GM21717 (cell line): ENCODE data around the gene LRRFIP2.
"Not testable (repeated sequence)": the region's sequence is repeated elsewhere in the genome, so short reads cannot be mapped to it uniquely, and the experiment has no call there.

Experiments
- ATAC-seq: cut with Tn5 transposase; IDR thresholded peaks from one replicate; pipeline ENCODE4 v1.9.1; 2021; ENCODE audit warnings: mild to moderate bottlenecking, moderate library complexity; ENCODE audit not compliant: unreplicated experiment

Gene LRRFIP2

GRCh38 chr3:37174532-37175126, at the start of gene LRRFIP2:
TSS of gene LRRFIP2 (minus strand) at chr3:37174582. CDS start at chr3:37148983, 25,599 bp downstream.
- no peak for ATAC-seq

GRCh38 chr3:37223576-37223975, 49.2 kb upstream of the LRRFIP2 start:
- ATAC-seq = no peak

- no peak for ATAC-seq
Measured at GRCh38 chr3:37223141-37223558, 48.8 kb upstream of the LRRFIP2 start.

GRCh38 chr3:37222542-37222941, 48.2 kb upstream of the LRRFIP2 start:
- ATAC-seq = not testable (repeated sequence)

- no peak for ATAC-seq
Measured at GRCh38 chr3:37221407-37221806, 47.0 kb upstream of the LRRFIP2 start.

- no peak for ATAC-seq
Measured at GRCh38 chr3:37219266-37219665, 44.9 kb upstream of the LRRFIP2 start.

- no peak for ATAC-seq
Measured at GRCh38 chr3:37218206-37218605, 43.8 kb upstream of the LRRFIP2 start.

GRCh38 chr3:37217098-37217849, 42.9 kb upstream of the LRRFIP2 start:
- no peak for ATAC-seq

GRCh38 chr3:37216597-37217097, 42.3 kb upstream of the LRRFIP2 start:
- no peak for ATAC-seq

- ATAC-seq = no peak
Measured at GRCh38 chr3:37214076-37214475, 39.7 kb upstream of the LRRFIP2 start.

GRCh38 chr3:37210230-37210629, 35.8 kb upstream of the LRRFIP2 start:
- ATAC-seq = no peak

GRCh38 chr3:37208576-37208975, 34.2 kb upstream of the LRRFIP2 start:
- not testable (repeated sequence) for ATAC-seq

GRCh38 chr3:37208008-37208407, 33.6 kb upstream of the LRRFIP2 start:
- ATAC-seq = not testable (repeated sequence)

GRCh38 chr3:37206041-37206440, 31.7 kb upstream of the LRRFIP2 start:
- ATAC-seq = not testable (repeated sequence)

GRCh38 chr3:37204314-37204713, 29.9 kb upstream of the LRRFIP2 start:
- no peak for ATAC-seq

- ATAC-seq = no peak
Measured at GRCh38 chr3:37202035-37202434, 27.7 kb upstream of the LRRFIP2 start.

GRCh38 chr3:37200141-37200540, 25.8 kb upstream of the LRRFIP2 start:
- ATAC-seq = no peak

GRCh38 chr3:37198996-37199395, 24.6 kb upstream of the LRRFIP2 start:
- no peak for ATAC-seq

- no peak for ATAC-seq
Measured at GRCh38 chr3:37198547-37198946, 24.2 kb upstream of the LRRFIP2 start.

- no peak for ATAC-seq
Measured at GRCh38 chr3:37197810-37198371, 23.5 kb upstream of the LRRFIP2 start.

GRCh38 chr3:37194533-37194932, 20.2 kb upstream of the LRRFIP2 start:
- ATAC-seq = no peak

GRCh38 chr3:37190667-37191066, 16.3 kb upstream of the LRRFIP2 start:
- no peak for ATAC-seq
